ENCODE measurements around the gene CD86.

DNA sequence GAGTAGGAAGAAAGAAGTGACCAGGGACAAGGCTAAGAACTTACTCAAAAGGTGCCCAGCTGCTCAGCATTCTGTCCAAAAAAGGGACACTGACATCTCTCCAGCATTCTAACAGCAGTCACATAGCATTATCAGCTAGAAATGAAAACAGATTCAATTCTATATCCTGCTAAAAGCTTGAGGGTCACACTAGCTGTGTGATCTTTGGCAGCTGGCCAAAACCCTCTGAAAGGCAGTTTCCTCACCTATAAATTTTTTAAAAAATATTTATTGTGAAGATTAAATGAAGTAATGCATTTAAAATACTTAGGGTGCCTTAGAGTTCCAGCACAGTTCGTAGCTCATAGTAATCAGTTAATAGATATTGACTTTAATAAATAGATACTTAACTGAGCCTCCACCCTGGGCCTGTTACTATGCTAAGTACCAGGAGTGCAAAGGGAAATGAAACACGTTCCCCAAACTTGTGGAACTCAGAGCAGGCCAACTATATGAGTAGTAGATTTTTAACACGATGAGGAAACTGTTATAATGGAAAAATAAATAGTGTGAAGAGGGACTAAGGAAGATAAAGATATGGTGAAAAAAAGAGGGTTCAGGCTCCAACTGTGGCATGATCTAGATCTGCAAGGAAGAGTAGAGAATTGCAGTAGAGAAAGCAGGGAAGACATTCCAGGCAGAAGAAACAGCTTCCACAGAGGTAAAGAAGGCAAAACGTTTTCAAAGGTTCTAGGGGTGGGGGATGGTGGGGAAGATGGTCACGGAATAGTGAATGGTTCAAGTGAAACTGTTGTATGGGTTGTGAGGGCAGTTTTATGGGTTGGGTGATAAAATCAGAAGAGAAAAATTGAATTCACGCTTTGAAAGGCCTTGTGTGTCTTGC is 11.4 kb downstream of the CD86 start:
- no peak for TF ChIP-seq POLR2A (IDR thresholded peaks at IDR 0.05)
- TF ChIP-seq, protein P1, sequence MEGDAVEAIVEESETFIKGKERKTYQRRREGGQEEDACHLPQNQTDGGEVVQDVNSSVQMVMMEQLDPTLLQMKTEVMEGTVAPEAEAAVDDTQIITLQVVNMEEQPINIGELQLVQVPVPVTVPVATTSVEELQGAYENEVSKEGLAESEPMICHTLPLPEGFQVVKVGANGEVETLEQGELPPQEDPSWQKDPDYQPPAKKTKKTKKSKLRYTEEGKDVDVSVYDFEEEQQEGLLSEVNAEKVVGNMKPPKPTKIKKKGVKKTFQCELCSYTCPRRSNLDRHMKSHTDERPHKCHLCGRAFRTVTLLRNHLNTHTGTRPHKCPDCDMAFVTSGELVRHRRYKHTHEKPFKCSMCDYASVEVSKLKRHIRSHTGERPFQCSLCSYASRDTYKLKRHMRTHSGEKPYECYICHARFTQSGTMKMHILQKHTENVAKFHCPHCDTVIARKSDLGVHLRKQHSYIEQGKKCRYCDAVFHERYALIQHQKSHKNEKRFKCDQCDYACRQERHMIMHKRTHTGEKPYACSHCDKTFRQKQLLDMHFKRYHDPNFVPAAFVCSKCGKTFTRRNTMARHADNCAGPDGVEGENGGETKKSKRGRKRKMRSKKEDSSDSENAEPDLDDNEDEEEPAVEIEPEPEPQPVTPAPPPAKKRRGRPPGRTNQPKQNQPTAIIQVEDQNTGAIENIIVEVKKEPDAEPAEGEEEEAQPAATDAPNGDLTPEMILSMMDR (IDR thresholded peaks at IDR 0.05 in 4 of 5, conservative IDR thresholded peaks at IDR 0.05 in 1 of 5), result no peak

All from gastrocnemius medialis (tissue), 4 donors.